ENCODE results near the gene SEMA3B. TPM values are rescaled to one million over a fixed set of nuclear protein-coding genes. Genes with fewer than 3 reads are reported as not detected.

The SEMA3B gene
- total RNA-seq, 4 donors from 2014 or later: 37.4 to 66.6 (median 46.4) TPM

DNA sequence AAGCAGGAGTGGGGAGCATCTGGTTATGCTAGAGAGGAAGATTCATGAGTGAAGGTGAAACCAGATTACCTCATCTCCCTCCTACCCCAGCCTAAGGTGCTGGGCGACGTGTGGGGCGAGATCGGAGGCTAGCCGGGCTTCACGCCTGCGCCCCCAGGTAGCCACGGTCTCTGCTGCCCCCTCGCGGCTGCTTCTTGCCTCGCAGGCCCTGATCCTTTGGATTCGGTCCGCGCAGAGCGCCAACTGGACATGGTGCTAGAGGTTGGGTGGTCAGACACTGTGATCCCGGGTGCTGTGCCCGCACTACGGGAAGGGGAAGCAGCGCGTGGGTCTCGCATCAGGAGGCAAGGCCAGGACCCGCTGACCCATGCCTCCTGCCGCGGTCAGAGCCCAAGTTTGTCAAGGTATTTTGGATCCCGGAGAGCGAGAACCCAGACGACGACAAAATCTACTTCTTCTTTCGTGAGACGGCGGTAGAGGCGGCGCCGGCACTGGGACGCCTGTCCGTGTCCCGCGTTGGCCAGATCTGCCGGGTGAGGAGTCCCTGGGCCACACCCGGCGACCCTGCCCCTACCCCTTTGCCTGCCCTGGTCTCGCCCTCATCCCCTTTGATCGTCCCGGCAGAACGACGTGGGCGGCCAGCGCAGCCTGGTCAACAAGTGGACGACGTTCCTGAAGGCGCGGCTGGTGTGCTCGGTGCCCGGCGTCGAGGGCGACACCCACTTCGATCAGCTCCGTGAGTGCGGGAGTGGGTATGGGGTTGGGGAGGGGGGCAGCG lies 4.2 kb downstream of the SEMA3B start:
- peaks cover 35 to 72% (median 57%) of the 10 kb centered on the region in 4 donors for H3K4me1 ChIP-seq
- 12% methylated on average over 25 of the region's 61 CpGs for WGBS

DNA sequence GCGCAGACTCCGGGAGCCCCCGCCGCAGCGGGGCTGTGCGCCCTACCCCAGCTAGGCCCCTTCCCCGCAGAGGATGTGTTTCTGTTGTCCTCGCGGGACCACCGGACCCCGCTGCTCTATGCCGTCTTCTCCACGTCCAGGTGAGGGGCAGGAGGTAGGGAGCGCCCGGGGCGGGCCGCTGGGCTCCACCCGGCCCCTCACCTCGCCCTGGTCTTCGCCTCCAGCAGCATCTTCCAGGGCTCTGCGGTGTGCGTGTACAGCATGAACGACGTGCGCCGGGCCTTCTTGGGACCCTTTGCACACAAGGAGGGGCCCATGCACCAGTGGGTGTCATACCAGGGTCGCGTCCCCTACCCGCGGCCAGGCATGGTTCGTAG lies 4.7 kb downstream of the SEMA3B start:
- intact Hi-C loops (cut with DNase I): loop anchor here (2.0 to 5.0 kb wide), 4 partner anchors 15 to 151 kb away; partner anchors contain the start of gene GNAT1
- Histone ChIP-seq H3K4me1 (peaks cover 33 to 71% (median 54%) of the 10 kb centered on the region in 4 donors), H3K36me3 (peaks cover 0 to 24% (median 9%) of the 10 kb centered on the region in 4 donors), H3K4me3 (peak overlapping the region; percentile 39 to 57 (median 42)), H3K27ac (replicated peaks in 1 of 4) (peak overlapping the region in 1 of 4 donors; percentile 56), H3K9me3 (no peaks in the 10 kb centered on the region), H3K27me3 (peaks cover 0 to 40% (median 5%) of the 10 kb centered on the region in 4 donors)
- whole genome bisulfite sequencing: 59% methylated on average over 31 of the region's 31 CpGs
- no peak for DNase-seq (ENCODE audit: extremely low spot score)
- TF ChIP-seq EP300 (IDR thresholded peaks at IDR 0.05) (no peak), CTCF (IDR thresholded peaks at IDR 0.05) (no peak), POLR2AphosphoS5 (IDR thresholded peaks at IDR 0.05) (no peak), POLR2A (IDR thresholded peaks at IDR 0.05; ENCODE audit: low read depth) (no peak)

More for the DNA sequence above, 4.2 kb downstream of the SEMA3B start:
- H3K9me3 ChIP-seq: no peaks in the 10 kb centered on the region
- TF ChIP-seq POLR2AphosphoS5 (IDR thresholded peaks at IDR 0.05) (peak; percentile 67 to 81), CTCF (IDR thresholded peaks at IDR 0.05) (peak; percentile 97 to 99 (median 98)), EP300 (IDR thresholded peaks at IDR 0.05) (no peak), POLR2A (IDR thresholded peaks at IDR 0.05; ENCODE audit: low read depth) (no peak)
- no peak for DNase-seq (ENCODE audit: extremely low spot score)
- peaks cover 0 to 40% (median 5%) of the 10 kb centered on the region in 4 donors for H3K27me3 ChIP-seq
- H3K4me3 ChIP-seq: peak overlapping the region; percentile 39 to 57 (median 42)
- intact Hi-C loops (cut with DNase I): loop anchor here (2.0 to 5.0 kb wide), 4 partner anchors 14 to 151 kb away; partner anchors contain the start of gene GNAT1
- peak overlapping the region in 3 of 4 donors; percentile 19 to 56 (median 32) for H3K27ac ChIP-seq (replicated peaks in 1 of 4)
- peaks cover 0 to 24% (median 9%) of the 10 kb centered on the region in 4 donors for H3K36me3 ChIP-seq

- intact Hi-C loops (cut with DNase I): loop anchor here (5.0 kb wide), 2 partner anchors 82 to 152 kb away; partner anchors contain the start of gene GNAT1
Measured at GRCh38 chr3:50274371-50275104, 5.6 kb downstream of the SEMA3B start.

More at GRCh38 chr3:50274371-50275104, 5.6 kb downstream of the SEMA3B start:
- TF ChIP-seq EP300 (IDR thresholded peaks at IDR 0.05) (no peak), CTCF (IDR thresholded peaks at IDR 0.05) (peak; percentile 55 to 75 (median 65))
- H3K4me3 ChIP-seq: peak overlapping the region in 1 of 4 donors; percentile 5
- H3K4me1 ChIP-seq: peaks cover 30 to 71% (median 53%) of the 10 kb centered on the region in 4 donors
- H3K9me3 ChIP-seq: no peaks in the 10 kb centered on the region
- H3K36me3 ChIP-seq: peaks cover 0 to 24% (median 9%) of the 10 kb centered on the region in 4 donors
- peaks cover 0 to 40% (median 5%) of the 10 kb centered on the region in 4 donors for H3K27me3 ChIP-seq
- no peak for DNase-seq (ENCODE audit: extremely low spot score)
- H3K27ac ChIP-seq (replicated peaks in 1 of 4): no peak overlapping the region
- 48% methylated on average over 16 of the region's 26 CpGs for WGBS

All from esophagus muscularis mucosa (tissue), 4 donors.